H9 (cell line): Measurements from ENCODE around the gene PCDH17. TPM values are rescaled to one million over a fixed set of nuclear protein-coding genes. Genes with fewer than 3 reads are reported as not detected.

Experiments
- DNase-seq: peaks from one replicate; pipeline ENCODE4 v3.0.0-alpha.2; 2017
- H2AFZ ChIP-seq: one replicate; pipeline ENCODE4 v1.6.1; 2013; ENCODE audit warnings: mild to moderate bottlenecking, low read length, control low read depth, moderate library complexity
- H2AK5ac ChIP-seq: 2 replicates; pipeline ENCODE4 v1.6.1; 2013; ENCODE audit warnings: low read length, control low read depth, mixed read lengths; ENCODE audit not compliant: insufficient read length
- H2BK120ac ChIP-seq: one replicate; pipeline ENCODE4 v1.6.1; 2013; ENCODE audit warnings: low read depth, mild to moderate bottlenecking, low read length, control low read depth, inconsistent platforms; ENCODE audit not compliant: poor library complexity, severe bottlenecking
- H2BK12ac ChIP-seq: 2 replicates; pipeline ENCODE4 v1.6.1; 2013; ENCODE audit warnings: low read length, control low read depth, mixed read lengths, low read depth; ENCODE audit not compliant: insufficient read length
- H2BK15ac ChIP-seq: 2 replicates; pipeline ENCODE4 v1.6.1; 2013; ENCODE audit warnings: low read depth, low read length, control low read depth
- H2BK20ac ChIP-seq: one replicate; pipeline ENCODE4 v1.6.1; 2013; ENCODE audit warnings: low read depth, mild to moderate bottlenecking, low read length, control low read depth, inconsistent platforms; ENCODE audit not compliant: poor library complexity, severe bottlenecking
- H2BK5ac ChIP-seq: 2 replicates; pipeline ENCODE4 v1.6.1; 2013; ENCODE audit warnings: low read length, control low read depth, mixed read lengths; ENCODE audit not compliant: insufficient read length
- H3K14ac ChIP-seq: 2 replicates; pipeline ENCODE4 v1.6.1; 2013; ENCODE audit warnings: low read length, control low read depth; ENCODE audit not compliant: insufficient read depth
- H3K18ac ChIP-seq: 2 replicates; pipeline ENCODE4 v1.6.1; 2013; ENCODE audit warnings: low read depth, mild to moderate bottlenecking, mixed read lengths, low read length, control low read depth; ENCODE audit not compliant: insufficient read length
- H3K23ac ChIP-seq: 2 replicates; pipeline ENCODE4 v1.6.1; 2013; ENCODE audit warnings: low read length, control low read depth, mixed read lengths, low read depth; ENCODE audit not compliant: insufficient read length
- H3K23me2 ChIP-seq: 2 replicates; pipeline ENCODE4 v1.6.1; 2013; ENCODE audit warnings: low read depth, mild to moderate bottlenecking, mixed read lengths, low read length, control low read depth; ENCODE audit not compliant: insufficient read length, poor library complexity, severe bottlenecking
- H3K27ac ChIP-seq: 2 replicates; pipeline ENCODE4 v1.5.1; 2013; ENCODE audit warnings: low read length, control low read depth, mixed read lengths, low read depth; ENCODE audit not compliant: insufficient read length
- H3K27me3 ChIP-seq: 2 replicates; pipeline ENCODE4 v1.6.1; 2013; ENCODE audit warnings: low read length, control low read depth, inconsistent platforms; ENCODE audit not compliant: insufficient read depth
- H3K4ac ChIP-seq: 2 replicates; pipeline ENCODE4 v1.6.1; 2013; ENCODE audit warnings: low read depth, mild to moderate bottlenecking, control low read depth, inconsistent platforms, low read length, moderate library complexity
- H3K4me1 ChIP-seq: 2 replicates; pipeline ENCODE4 v1.6.1; 2013; ENCODE audit warnings: low read length, control low read depth, inconsistent platforms; ENCODE audit not compliant: insufficient read depth
- H3K4me2 ChIP-seq: 2 replicates; pipeline ENCODE4 v1.6.1; 2013; ENCODE audit warnings: low read length, control low read depth, mixed read lengths; ENCODE audit not compliant: insufficient read length, insufficient read depth
- H3K56ac ChIP-seq: 2 replicates; pipeline ENCODE4 v1.6.1; 2013; ENCODE audit warnings: low read depth, mild to moderate bottlenecking, mixed read lengths, low read length, control low read depth; ENCODE audit not compliant: insufficient read length
- H3K79me1 ChIP-seq: 2 replicates; pipeline ENCODE4 v1.6.1; 2013; ENCODE audit warnings: low read depth, mild to moderate bottlenecking, moderate library complexity, low read length, control low read depth, inconsistent platforms; ENCODE audit not compliant: insufficient read depth, poor library complexity, severe bottlenecking
- H3K79me2 ChIP-seq: 2 replicates; pipeline ENCODE4 v1.6.1; 2013; ENCODE audit warnings: low read length, control low read depth, inconsistent platforms; ENCODE audit not compliant: insufficient read depth
- H3K9ac ChIP-seq: 2 replicates; pipeline ENCODE4 v1.6.1; 2013; ENCODE audit warnings: low read length, control low read depth, mixed read lengths; ENCODE audit not compliant: insufficient read length; ENCODE audit errors: extremely low read depth
- H3K9me3 ChIP-seq: one replicate; pipeline ENCODE4 v1.6.1; 2013; ENCODE audit warnings: low read depth, low read length, inconsistent platforms; ENCODE audit not compliant: control insufficient read depth
- H3T11ph ChIP-seq: one replicate; pipeline ENCODE4 v1.6.1; 2013; ENCODE audit warnings: mild to moderate bottlenecking, low read length, control low read depth, inconsistent platforms
- H4K20me1 ChIP-seq: one replicate; pipeline ENCODE4 v1.6.1; 2013; ENCODE audit not compliant: control insufficient read depth, insufficient read length, insufficient read depth
- H4K5ac ChIP-seq: 2 replicates; pipeline ENCODE4 v1.6.1; 2013; ENCODE audit warnings: low read depth, mild to moderate bottlenecking, mixed read lengths, low read length, control low read depth; ENCODE audit not compliant: insufficient read length
- H4K8ac ChIP-seq: replicated peaks from 2 replicates; pipeline ENCODE4 v1.6.1; 2013; ENCODE audit warnings: low read length, control low read depth, mixed read lengths, low read depth; ENCODE audit not compliant: insufficient read length
- H4K91ac ChIP-seq: 2 replicates; pipeline ENCODE4 v1.6.1; 2013; ENCODE audit warnings: low read depth, mild to moderate bottlenecking, moderate library complexity, mixed read lengths, low read length, control low read depth; ENCODE audit not compliant: insufficient read length
- H3K27ac Mint-ChIP-seq, 3 experiments: 2 replicates in 2 of 3; 3 replicates in 1 of 3; pipeline ENCODE4 v1.8.0; 2020 to 2021; ENCODE audit warnings: mixed read lengths in 3 of 3, mild to moderate bottlenecking in 1 of 3, moderate library complexity in 1 of 3
- H3K27me3 Mint-ChIP-seq: 2 replicates; pipeline ENCODE4 v1.8.0; 2021; ENCODE audit warnings: low read depth, mild to moderate bottlenecking, moderate library complexity, mixed read lengths
- H3K36me3 Mint-ChIP-seq, 3 experiments: 2 replicates in 2 of 3; 3 replicates in 1 of 3; pipeline ENCODE4 v1.8.0; 2020 to 2021; ENCODE audit warnings: low read depth in 3 of 3, mixed read lengths in 3 of 3; ENCODE audit not compliant: insufficient read depth in 1 of 3
- H3K4me1 Mint-ChIP-seq, 2 experiments: 2 replicates each; pipeline ENCODE4 v1.8.0; 2020; ENCODE audit warnings: mixed read lengths in 2 of 2
- H3K4me3 Mint-ChIP-seq, 2 experiments: 2 replicates in 1 of 2; 3 replicates in 1 of 2; pipeline ENCODE4 v1.8.0; 2020 to 2021; ENCODE audit warnings: mild to moderate bottlenecking in 2 of 2, mixed read lengths in 2 of 2, moderate library complexity in 1 of 2
- H3K9me3 Mint-ChIP-seq, 2 experiments: 2 replicates in 1 of 2; 3 replicates in 1 of 2; pipeline ENCODE4 v1.8.0; 2020; ENCODE audit warnings: mild to moderate bottlenecking in 2 of 2, mixed read lengths in 2 of 2, moderate library complexity in 1 of 2
- CTCF ChIP-seq: fragments of 200-600 bp; sonication (generic); conservative IDR thresholded peaks from 3 replicates; pipeline ENCODE4 v1.8.0; 2021; ENCODE audit warnings: antibody characterized with exemption, mild to moderate bottlenecking
- WGBS: extraction: QIAGEN DNeasy Blood & Tissue Kit; methylation state at CpG from one replicate; pipeline ENCODE4 v1.1.7; 2013; ENCODE audit warnings: missing lambda C conversion rate, low lambda C conversion rate, mixed read lengths; ENCODE audit not compliant: insufficient read length; ENCODE audit errors: extremely low coverage; 5-methylcytosine and 5-hydroxymethylcytosine counted together
- total RNA-seq: library from RNA; stranded (reverse); gene quantifications from 2 replicates; pipeline ENCODE4 v1.2.1, GENCODE V29; 2021

Gene PCDH17
- total RNA-seq, 1 experiment from 2014 or later, result 0.52 TPM

DNA sequence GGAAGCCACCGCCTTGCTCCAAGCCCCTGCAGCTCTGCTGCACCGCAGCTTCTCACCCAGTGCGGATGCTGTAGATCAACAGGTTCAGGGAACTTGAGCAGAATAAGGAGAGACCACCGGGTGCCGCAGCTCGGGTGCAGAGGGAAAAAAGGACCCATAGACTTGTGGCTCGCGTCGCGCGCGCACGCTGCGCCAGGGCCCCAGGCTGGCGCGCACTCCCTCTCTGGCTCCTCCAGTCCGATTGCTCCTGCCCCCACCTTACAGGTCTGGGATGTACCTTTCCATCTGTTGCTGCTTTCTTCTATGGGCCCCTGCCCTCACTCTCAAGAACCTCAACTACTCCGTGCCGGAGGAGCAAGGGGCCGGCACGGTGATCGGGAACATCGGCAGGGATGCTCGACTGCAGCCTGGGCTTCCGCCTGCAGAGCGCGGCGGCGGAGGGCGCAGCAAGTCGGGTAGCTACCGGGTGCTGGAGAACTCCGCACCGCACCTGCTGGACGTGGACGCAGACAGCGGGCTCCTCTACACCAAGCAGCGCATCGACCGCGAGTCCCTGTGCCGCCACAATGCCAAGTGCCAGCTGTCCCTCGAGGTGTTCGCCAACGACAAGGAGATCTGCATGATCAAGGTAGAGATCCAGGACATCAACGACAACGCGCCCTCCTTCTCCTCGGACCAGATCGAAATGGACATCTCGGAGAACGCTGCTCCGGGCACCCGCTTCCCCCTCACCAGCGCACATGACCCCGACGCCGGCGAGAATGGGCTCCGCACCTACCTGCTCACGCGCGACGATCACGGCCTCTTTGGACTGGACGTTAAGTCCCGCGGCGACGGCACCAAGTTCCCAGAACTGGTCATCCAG, 964 bp downstream of the PCDH17 start:
- H3K9me3 ChIP-seq, result no peaks in the 10 kb centered on the region
- H2AK5ac ChIP-seq, result no peak overlapping the region
- H4K20me1 ChIP-seq, result no peaks in the 10 kb centered on the region
- TF ChIP-seq CTCF, result no peak
- DNase-seq, result peak; percentile 64
- H2BK120ac ChIP-seq, result no peak overlapping the region
- H3K4me1 ChIP-seq, result no peaks in the 10 kb centered on the region
- Mint-ChIP-seq H3K4me1 (peaks cover 30 to 40% of the 10 kb centered on the region in 2 experiments), H3K27ac (no peak overlapping the region), H3K36me3 (peaks cover 0 to 17% (median 0%) of the 10 kb centered on the region in 3 experiments; a peak in 3 of 7 replicates), H3K27me3 (peaks cover 99% of the 10 kb centered on the region), H3K4me3 (peak overlapping the region; percentile 79 to 95), H3K9me3 (peaks cover 4 to 15% of the 10 kb centered on the region in 2 experiments; a peak in 4 of 5 replicates)
- no peak overlapping the region for H4K5ac ChIP-seq
- H2AFZ ChIP-seq, result peak overlapping the region; percentile 2
- H2BK15ac ChIP-seq, result no peak overlapping the region
- no peaks in the 10 kb centered on the region for H3K79me1 ChIP-seq
- no peak overlapping the region for H3T11ph ChIP-seq
- H3K79me2 ChIP-seq, result no peaks in the 10 kb centered on the region
- no peak overlapping the region for H3K56ac ChIP-seq
- no peak overlapping the region for H3K27ac ChIP-seq
- H3K23me2 ChIP-seq, result peaks cover 40% of the 10 kb centered on the region
- H3K23ac ChIP-seq, result no peak overlapping the region
- no peak overlapping the region for H3K9ac ChIP-seq
- no peak overlapping the region for H2BK12ac ChIP-seq
- WGBS, result no CpG with 5 or more reads among the region's 70 CpGs
- H3K27me3 ChIP-seq, result peaks cover 54% of the 10 kb centered on the region; the same call in 1 of the 2 replicates
- H3K4me2 ChIP-seq, result peak overlapping the region; percentile 99
- H3K14ac ChIP-seq, result no peak overlapping the region
- no peak overlapping the region for H3K18ac ChIP-seq
- H2BK20ac ChIP-seq, result no peak overlapping the region
- no peak overlapping the region for H2BK5ac ChIP-seq
- H4K91ac ChIP-seq, result no peak overlapping the region
- H4K8ac ChIP-seq, result no peak overlapping the region
- H3K4ac ChIP-seq, result no peak overlapping the region
